ENCODE results near the gene PLEKHG1.

The PLEKHG1 gene

GRCh38 chr6:150560004-150560883 lies 39.4 kb upstream of the PLEKHG1 start:
- TF ChIP-seq SNAI2 (CRISPR knock-in tag; IDR thresholded peaks at IDR 0.05) (no peak), ZNF565 (CRISPR knock-in tag; conservative IDR thresholded peaks at IDR 0.05; ENCODE audit: low read depth) (no peak), ZFP30 (CRISPR knock-in tag; IDR thresholded peaks at IDR 0.05) (no peak), TOX (CRISPR knock-in tag; IDR thresholded peaks at IDR 0.05; ENCODE audit: borderline replicate concordance) (no peak), TSHZ2 (CRISPR knock-in tag; IDR thresholded peaks at IDR 0.05) (no peak), OSR1 (CRISPR knock-in tag; IDR thresholded peaks at IDR 0.05) (no peak), ESRRG (CRISPR knock-in tag; IDR thresholded peaks at IDR 0.05) (no peak), CSDC2 (CRISPR knock-in tag; IDR thresholded peaks at IDR 0.05) (no peak), PPARA (CRISPR knock-in tag; IDR thresholded peaks at IDR 0.05; ENCODE audit: borderline replicate concordance) (no peak)
- ATAC-seq, result no peak

GRCh38 chr6:150560884-150561219 lies 38.8 kb upstream of the PLEKHG1 start:
- TF ChIP-seq RARB (CRISPR knock-in tag; IDR thresholded peaks at IDR 0.05) (no peak), TCF4 (CRISPR knock-in tag; IDR thresholded peaks at IDR 0.05; ENCODE audit: borderline replicate concordance) (no peak), ZFP30 (CRISPR knock-in tag; IDR thresholded peaks at IDR 0.05) (no peak), ZNF565 (CRISPR knock-in tag; conservative IDR thresholded peaks at IDR 0.05; ENCODE audit: low read depth) (no peak), ZNF8 (CRISPR knock-in tag; IDR thresholded peaks at IDR 0.05) (no peak), CSRNP3 (CRISPR knock-in tag; IDR thresholded peaks at IDR 0.05) (no peak), ZNF70 (CRISPR knock-in tag; IDR thresholded peaks at IDR 0.05) (no peak), OSR1 (CRISPR knock-in tag; IDR thresholded peaks at IDR 0.05) (no peak), CSDC2 (CRISPR knock-in tag; IDR thresholded peaks at IDR 0.05) (no peak), BACH2 (CRISPR knock-in tag; IDR thresholded peaks at IDR 0.05; ENCODE audit: borderline replicate concordance) (no peak), ZFP3 (CRISPR knock-in tag; IDR thresholded peaks at IDR 0.05) (no peak), ZC3H10 (CRISPR knock-in tag; IDR thresholded peaks at IDR 0.05) (no peak)
- ATAC-seq, result no peak

GRCh38 chr6:150565945-150566344 lies 33.7 kb upstream of the PLEKHG1 start:
- no peak for ATAC-seq
- TF ChIP-seq SNAI2 (CRISPR knock-in tag; IDR thresholded peaks at IDR 0.05) (no peak), PPARA (CRISPR knock-in tag; IDR thresholded peaks at IDR 0.05; ENCODE audit: borderline replicate concordance) (no peak), ZC3H10 (CRISPR knock-in tag; IDR thresholded peaks at IDR 0.05) (no peak), PATZ1 (CRISPR knock-in tag; IDR thresholded peaks at IDR 0.05; ENCODE audit: borderline replicate concordance) (no peak), ZFP30 (CRISPR knock-in tag; IDR thresholded peaks at IDR 0.05) (no peak), BACH2 (CRISPR knock-in tag; IDR thresholded peaks at IDR 0.05; ENCODE audit: borderline replicate concordance) (no peak), ARNTL (CRISPR knock-in tag; IDR thresholded peaks at IDR 0.05; ENCODE audit: borderline replicate concordance, low read depth) (no peak), ZFP3 (CRISPR knock-in tag; IDR thresholded peaks at IDR 0.05) (no peak), ZNF565 (CRISPR knock-in tag; conservative IDR thresholded peaks at IDR 0.05; ENCODE audit: low read depth) (no peak), TSHZ2 (CRISPR knock-in tag; IDR thresholded peaks at IDR 0.05) (no peak), POU6F1 (CRISPR knock-in tag; IDR thresholded peaks at IDR 0.05; ENCODE audit: borderline replicate concordance, low read depth) (no peak), CREB5 (CRISPR knock-in tag; IDR thresholded peaks at IDR 0.05; ENCODE audit: low read depth) (no peak)
